IMR-90 (cell line): ENCODE results near the gene STK17B. TPM values are rescaled to one million over a fixed set of nuclear protein-coding genes. Genes with fewer than 3 reads are reported as not detected.

Experiments used
- ATAC-seq: fragments of 200-7000 bp; cut with Tn5 transposase; 2 replicates; pipeline ENCODE4 v1.9.1; 2020; ENCODE audit warnings: low read depth, mild to moderate bottlenecking, moderate library complexity
- BruUV-seq: library from RNA; stranded (reverse); fragments of 400-500 nt; replicated peaks from 2 replicates; lab custom pipeline; 2021; lab: Mats Ljungman, UMichigan
- CTCF ChIA-PET: fragments of 300-600 bp; formaldehyde crosslinking; extraction: SDS; loops from one replicate; lab custom pipeline; 2021; ENCODE audit warnings: antibody characterized with exemption; lab: Yijun Ruan, JAX
- POLR2A ChIA-PET: fragments of 300-600 bp; sonication (Branson Sonifier 250); formaldehyde crosslinking; loops from one replicate; lab custom pipeline; 2022; ENCODE audit warnings: antibody characterized with exemption; ENCODE audit not compliant: unreplicated experiment; lab: Charles Lee
- DNase-seq: peaks from one replicate; pipeline ENCODE4 v3.0.0; 2013
- H2AFZ ChIP-seq: replicated peaks from 2 replicates; pipeline ENCODE3; 2013; ENCODE audit warnings: low read length, mild to moderate bottlenecking; ENCODE audit not compliant: poor library complexity
- H2AK5ac ChIP-seq: 2 replicates; pipeline ENCODE4 v1.6.1; 2013; ENCODE audit warnings: low read depth, low read length, inconsistent platforms
- H2AK9ac ChIP-seq: replicated peaks from 2 replicates; pipeline ENCODE3; 2013; ENCODE audit warnings: mild to moderate bottlenecking, low read depth, low read length, moderate library complexity; ENCODE audit not compliant: poor library complexity
- H2BK120ac ChIP-seq: 2 replicates; pipeline ENCODE4 v1.6.1; 2013; ENCODE audit warnings: low read depth, low read length, inconsistent platforms
- H2BK15ac ChIP-seq: 3 replicates; pipeline ENCODE4 v1.6.1; 2013; ENCODE audit warnings: low read depth, low read length, inconsistent platforms
- H2BK20ac ChIP-seq: 2 replicates; pipeline ENCODE4 v1.6.1; 2013; ENCODE audit warnings: low read depth, mild to moderate bottlenecking, inconsistent platforms, low read length, moderate library complexity
- H2BK5ac ChIP-seq: 2 replicates; pipeline ENCODE4 v1.6.1; 2013; ENCODE audit warnings: mild to moderate bottlenecking, low read depth, low read length, inconsistent platforms; ENCODE audit not compliant: poor library complexity, severe bottlenecking
- H3K14ac ChIP-seq: replicated peaks from 2 replicates; pipeline ENCODE4 v1.6.1; 2013; ENCODE audit warnings: low read depth, low read length, inconsistent platforms
- H3K18ac ChIP-seq: 2 replicates; pipeline ENCODE4 v1.6.1; 2013; ENCODE audit warnings: low read depth, low read length, control low read depth
- H3K23ac ChIP-seq: 2 replicates; pipeline ENCODE4 v1.6.1; 2013; ENCODE audit warnings: low read depth, low read length, inconsistent platforms
- H3K27ac ChIP-seq: 2 replicates; pipeline ENCODE4 v1.5.1; 2013; ENCODE audit warnings: mild to moderate bottlenecking, control low read depth, low read length; ENCODE audit not compliant: insufficient read depth
- H3K27me3 ChIP-seq: 2 replicates; pipeline ENCODE4 v1.6.1; 2013; ENCODE audit warnings: low read length; ENCODE audit not compliant: control insufficient read depth, insufficient read depth
- H3K36me3 ChIP-seq: 2 replicates; pipeline ENCODE4 v1.6.1; 2013; ENCODE audit warnings: low read length, mixed read lengths; ENCODE audit not compliant: control insufficient read depth, insufficient read depth
- H3K4ac ChIP-seq: 2 replicates; pipeline ENCODE4 v1.6.1; 2013; ENCODE audit warnings: low read depth, low read length, inconsistent platforms
- H3K4me1 ChIP-seq: 2 replicates; pipeline ENCODE4 v1.6.1; 2013; ENCODE audit warnings: low read length, mixed read lengths; ENCODE audit not compliant: control insufficient read depth, insufficient read depth
- H3K4me2 ChIP-seq: 2 replicates; pipeline ENCODE4 v1.6.1; 2013; ENCODE audit warnings: low read depth, mild to moderate bottlenecking, control low read depth, low read length, moderate library complexity
- H3K4me3 ChIP-seq: 2 replicates; pipeline ENCODE4 v1.5.1; 2013; ENCODE audit warnings: low read depth, mild to moderate bottlenecking, control low read depth, low read length, moderate library complexity; ENCODE audit not compliant: insufficient read depth
- H3K56ac ChIP-seq: 2 replicates; pipeline ENCODE4 v1.6.1; 2013; ENCODE audit warnings: low read length, inconsistent platforms; ENCODE audit not compliant: insufficient read depth; ENCODE audit errors: extremely low read depth
- H3K79me1 ChIP-seq, 2 experiments: 2 replicates each; pipeline ENCODE4 v1.6.1; 2013; ENCODE audit warnings: low read length in 2 of 2, inconsistent platforms in 1 of 2, low read depth in 1 of 2
- H3K9ac ChIP-seq: 2 replicates; pipeline ENCODE4 v1.6.1; 2013; ENCODE audit warnings: low read depth, low read length, control low read depth
- H3K9me1 ChIP-seq: 2 replicates; pipeline ENCODE4 v1.6.1; 2013; ENCODE audit warnings: low read length, inconsistent platforms; ENCODE audit not compliant: insufficient read depth
- H3K9me3 ChIP-seq: 2 replicates; pipeline ENCODE4 v1.6.1; 2013; ENCODE audit warnings: low read length; ENCODE audit not compliant: control insufficient read depth, insufficient read depth
- H4K20me1 ChIP-seq: 2 replicates; pipeline ENCODE4 v1.6.1; 2013; ENCODE audit warnings: low read length, inconsistent platforms; ENCODE audit not compliant: insufficient read depth
- H4K5ac ChIP-seq: 2 replicates; pipeline ENCODE4 v1.6.1; 2013; ENCODE audit warnings: mild to moderate bottlenecking, low read depth, low read length, control low read depth
- H4K8ac ChIP-seq, 2 experiments: 2 replicates each; pipeline ENCODE4 v1.6.1; 2013; ENCODE audit warnings: low read depth in 2 of 2, low read length in 2 of 2, control low read depth in 1 of 2, inconsistent platforms in 1 of 2
- H4K91ac ChIP-seq: 2 replicates; pipeline ENCODE4 v1.6.1; 2013; ENCODE audit warnings: low read depth, low read length, inconsistent platforms; ENCODE audit not compliant: insufficient read depth
- CEBPB ChIP-seq: IDR thresholded peaks from 2 replicates; pipeline ENCODE4 v1.6.1; 2012; ENCODE audit warnings: low read depth, low read length, improper control_type of control experiment
- FOS ChIP-seq: fragments of 150-350 bp; IDR thresholded peaks from 2 replicates; pipeline ENCODE4 v1.6.1; 2016; ENCODE audit warnings: low read depth, low read length
- MAFK ChIP-seq: IDR thresholded peaks from 2 replicates; pipeline ENCODE4 v1.6.1; 2012; ENCODE audit warnings: low read depth, low read length, improper control_type of control experiment
- MAZ ChIP-seq: IDR thresholded peaks from 2 replicates; pipeline ENCODE4 v1.6.1; 2012; ENCODE audit warnings: low read depth, mild to moderate bottlenecking, low read length, improper control_type of control experiment, moderate library complexity, borderline replicate concordance
- MXI1 ChIP-seq: IDR thresholded peaks from 2 replicates; pipeline ENCODE4 v1.6.1; 2012; ENCODE audit warnings: low read depth, mild to moderate bottlenecking, low read length, moderate library complexity, borderline replicate concordance
- NFE2L2 ChIP-seq: fragments of 150-350 bp; IDR thresholded peaks from 2 replicates; pipeline ENCODE4 v1.6.1; 2016; ENCODE audit warnings: low read depth, mild to moderate bottlenecking, low read length
- POLR2A ChIP-seq: IDR thresholded peaks from 2 replicates; pipeline ENCODE4 v1.6.1; 2012; ENCODE audit warnings: mild to moderate bottlenecking, low read depth, low read length
- RAD21 ChIP-seq: IDR thresholded peaks from 2 replicates; pipeline ENCODE4 v1.6.1; 2012; ENCODE audit warnings: low read length, improper control_type of control experiment
- RCOR1 ChIP-seq: IDR thresholded peaks from 2 replicates; pipeline ENCODE4 v1.6.1; 2012; ENCODE audit warnings: mild to moderate bottlenecking, low read length, improper control_type of control experiment; ENCODE audit not compliant: insufficient replicate concordance
- RFX5 ChIP-seq: IDR thresholded peaks from 2 replicates; pipeline ENCODE4 v1.8.0; 2012; ENCODE audit warnings: low read depth, mild to moderate bottlenecking, low read length, moderate library complexity
- SMC3 ChIP-seq: fragments of 150-350 bp; IDR thresholded peaks from 2 replicates; pipeline ENCODE4 v1.6.1; 2016; ENCODE audit warnings: low read depth, mild to moderate bottlenecking, antibody characterized with exemption, low read length, moderate library complexity
- WGBS, 2 experiments: methylation state at CpG; one replicate each; pipeline versions ENCODE4 v1.1.5 to v1.1.7; 2013; ENCODE audit warnings: missing lambda C conversion rate in 2 of 2; ENCODE audit not compliant: insufficient read length in 1 of 2; ENCODE audit errors: extremely low coverage in 2 of 2; 5-methylcytosine and 5-hydroxymethylcytosine counted together
- dilution Hi-C: fragments of 300-500 bp; cut with HindIII; formaldehyde crosslinking; loops from one replicate; pipeline ENCODE4 v1.14.3; 2018; ENCODE audit warnings: low sequenced_read_pairs; ENCODE audit not compliant: unreplicated experiment
- in situ Hi-C: fragments of 300-500 bp; cut with MboI; formaldehyde crosslinking; loops from 3 replicates; pipeline ENCODE4 v1.14.3; 2019; ENCODE audit warnings: low sequenced_read_pairs, inconsistent platforms, mixed read lengths
- intact Hi-C: fragments of 100-400 bp; cut with micrococcal nuclease; formaldehyde crosslinking; loops from 2 replicates; pipeline ENCODE4 v1.10.0; 2022
- polyA plus RNA-seq, 3 experiments: library from polyadenylated mRNA; depleted of rRNA; stranded (reverse); fragments of >200 nt; gene quantifications; 2 replicates each; pipeline ENCODE4 v1.2.3, GENCODE V29; 2012; ENCODE audit warnings: low replicate concordance in 1 of 3
- total RNA-seq: library from RNA; depleted of rRNA; stranded (reverse); fragments of >200 nt; gene quantifications from 2 replicates; pipeline ENCODE4 v1.2.3, GENCODE V29; 2012
- TF ChIP-seq, protein P1 (sequence below): fragments of 150-350 bp; IDR thresholded peaks from 2 replicates; pipeline ENCODE4 v1.6.1; 2017; ENCODE audit warnings: mild to moderate bottlenecking, antibody characterized with exemption, low read length, low read depth
- TF ChIP-seq, protein P2 (sequence below): conservative IDR thresholded peaks from 2 replicates; pipeline ENCODE4 v1.5.1; 2012; ENCODE audit warnings: mild to moderate bottlenecking, low read depth, low read length, improper control_type of control experiment
- TF ChIP-seq, protein P3 (sequence below): fragments of 150-350 bp; IDR thresholded peaks from 2 replicates; pipeline ENCODE4 v1.6.1; 2016; ENCODE audit warnings: low read depth, mild to moderate bottlenecking, low read length, moderate library complexity, borderline replicate concordance

STK17B gene
- total and polyA plus RNA-seq, 2 of the 4 experiments (the other 2 are of a cell fraction), result 7.5 to 48.9 TPM

DNA sequence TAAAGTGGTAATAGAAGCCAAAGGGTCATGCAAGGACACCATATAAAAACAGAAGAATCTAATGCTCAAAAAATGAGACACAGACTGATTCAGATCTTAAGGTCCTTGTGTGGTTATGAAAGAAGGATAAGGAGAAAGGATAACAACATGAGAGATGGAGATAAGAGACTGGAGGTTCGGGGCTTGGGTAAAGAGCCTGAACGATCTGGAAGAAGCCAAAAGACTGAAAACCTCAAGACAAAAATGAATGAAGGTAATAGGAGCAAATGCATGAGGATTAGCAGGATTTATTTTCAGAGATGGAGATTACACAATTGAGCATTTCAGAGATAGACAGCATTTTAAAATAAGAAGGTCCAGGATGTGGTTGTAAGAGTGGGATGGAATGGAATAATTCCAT lies 26.1 kb downstream of the STK17B start:
- H3K23ac ChIP-seq, result no peak overlapping the region
- H3K9me1 ChIP-seq, result no peaks in the 10 kb centered on the region
- H4K8ac ChIP-seq, result no peak overlapping the region
- no peak overlapping the region for H3K18ac ChIP-seq
- no peak overlapping the region for H3K4ac ChIP-seq
- H2BK15ac ChIP-seq, result no peak overlapping the region
- peaks cover 3 to 44% of the 10 kb centered on the region in 2 experiments; a peak in 3 of 4 replicates for H3K79me1 ChIP-seq
- H2BK20ac ChIP-seq, result no peak overlapping the region
- peaks cover 1% of the 10 kb centered on the region for H3K4me1 ChIP-seq
- POLR2A ChIA-PET, result no interaction called here
- DNase-seq, result no peak
- H3K56ac ChIP-seq, result no peak overlapping the region
- BruUV-seq, result no TSS peak
- H2AFZ ChIP-seq, result no peak overlapping the region
- H3K36me3 ChIP-seq, result peaks cover 19% of the 10 kb centered on the region
- no peaks in the 10 kb centered on the region for H3K9me3 ChIP-seq
- no peak overlapping the region for H4K5ac ChIP-seq
- no peak for ATAC-seq
- H3K27ac ChIP-seq, result no peak overlapping the region
- no peak overlapping the region for H2AK5ac ChIP-seq
- in situ Hi-C loops (no loop called here), intact Hi-C loops (no loop called here), dilution Hi-C loops (no loop called here)
- H3K4me3 ChIP-seq, result no peak overlapping the region
- TF ChIP-seq FOS, result no peak
- no peak for TF ChIP-seq MAZ
- TF ChIP-seq SMC3, result no peak
- no peak for TF ChIP-seq RAD21
- TF ChIP-seq, protein P1, sequence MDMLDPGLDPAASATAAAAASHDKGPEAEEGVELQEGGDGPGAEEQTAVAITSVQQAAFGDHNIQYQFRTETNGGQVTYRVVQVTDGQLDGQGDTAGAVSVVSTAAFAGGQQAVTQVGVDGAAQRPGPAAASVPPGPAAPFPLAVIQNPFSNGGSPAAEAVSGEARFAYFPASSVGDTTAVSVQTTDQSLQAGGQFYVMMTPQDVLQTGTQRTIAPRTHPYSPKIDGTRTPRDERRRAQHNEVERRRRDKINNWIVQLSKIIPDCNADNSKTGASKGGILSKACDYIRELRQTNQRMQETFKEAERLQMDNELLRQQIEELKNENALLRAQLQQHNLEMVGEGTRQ, result no peak
- TF ChIP-seq RCOR1, result no peak
- no peak for TF ChIP-seq MAFK
- no peak for TF ChIP-seq POLR2A
- TF ChIP-seq, protein P2, sequence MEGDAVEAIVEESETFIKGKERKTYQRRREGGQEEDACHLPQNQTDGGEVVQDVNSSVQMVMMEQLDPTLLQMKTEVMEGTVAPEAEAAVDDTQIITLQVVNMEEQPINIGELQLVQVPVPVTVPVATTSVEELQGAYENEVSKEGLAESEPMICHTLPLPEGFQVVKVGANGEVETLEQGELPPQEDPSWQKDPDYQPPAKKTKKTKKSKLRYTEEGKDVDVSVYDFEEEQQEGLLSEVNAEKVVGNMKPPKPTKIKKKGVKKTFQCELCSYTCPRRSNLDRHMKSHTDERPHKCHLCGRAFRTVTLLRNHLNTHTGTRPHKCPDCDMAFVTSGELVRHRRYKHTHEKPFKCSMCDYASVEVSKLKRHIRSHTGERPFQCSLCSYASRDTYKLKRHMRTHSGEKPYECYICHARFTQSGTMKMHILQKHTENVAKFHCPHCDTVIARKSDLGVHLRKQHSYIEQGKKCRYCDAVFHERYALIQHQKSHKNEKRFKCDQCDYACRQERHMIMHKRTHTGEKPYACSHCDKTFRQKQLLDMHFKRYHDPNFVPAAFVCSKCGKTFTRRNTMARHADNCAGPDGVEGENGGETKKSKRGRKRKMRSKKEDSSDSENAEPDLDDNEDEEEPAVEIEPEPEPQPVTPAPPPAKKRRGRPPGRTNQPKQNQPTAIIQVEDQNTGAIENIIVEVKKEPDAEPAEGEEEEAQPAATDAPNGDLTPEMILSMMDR, result no peak
- TF ChIP-seq RFX5, result no peak
- TF ChIP-seq NFE2L2, result no peak
- no peak for TF ChIP-seq MXI1
- TF ChIP-seq, protein P3, sequence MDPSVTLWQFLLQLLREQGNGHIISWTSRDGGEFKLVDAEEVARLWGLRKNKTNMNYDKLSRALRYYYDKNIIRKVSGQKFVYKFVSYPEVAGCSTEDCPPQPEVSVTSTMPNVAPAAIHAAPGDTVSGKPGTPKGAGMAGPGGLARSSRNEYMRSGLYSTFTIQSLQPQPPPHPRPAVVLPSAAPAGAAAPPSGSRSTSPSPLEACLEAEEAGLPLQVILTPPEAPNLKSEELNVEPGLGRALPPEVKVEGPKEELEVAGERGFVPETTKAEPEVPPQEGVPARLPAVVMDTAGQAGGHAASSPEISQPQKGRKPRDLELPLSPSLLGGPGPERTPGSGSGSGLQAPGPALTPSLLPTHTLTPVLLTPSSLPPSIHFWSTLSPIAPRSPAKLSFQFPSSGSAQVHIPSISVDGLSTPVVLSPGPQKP, result no peak
- TF ChIP-seq CEBPB, result no peak
- H2BK120ac ChIP-seq, result no peak overlapping the region
- no peak overlapping the region for H3K4me2 ChIP-seq
- H2AK9ac ChIP-seq, result no peak overlapping the region
- H4K91ac ChIP-seq, result no peak overlapping the region
- no peak overlapping the region for H3K9ac ChIP-seq
- H4K20me1 ChIP-seq, result peaks cover 3% of the 10 kb centered on the region
- WGBS, 2 experiments, result 100% methylated on average over 2 of the region's 2 CpGs; no CpG with 5 or more reads in 1 of the 2 experiments
- H2BK5ac ChIP-seq, result no peak overlapping the region
- H3K27me3 ChIP-seq, result no peaks in the 10 kb centered on the region
- no peak overlapping the region for H3K14ac ChIP-seq
- CTCF ChIA-PET, result no interaction called here
